HS-5 (cell line): ENCODE measurements around the gene SLC13A4.
"Not testable (repeated sequence)": the region's sequence is repeated elsewhere in the genome, so short reads cannot be mapped to it uniquely, and the experiment has no call there.

Experiments used
- DNase-seq: peaks from one replicate; pipeline ENCODE4 v3.0.0-alpha.2; 2012; ENCODE audit warnings: low read depth

The SLC13A4 gene

DNA sequence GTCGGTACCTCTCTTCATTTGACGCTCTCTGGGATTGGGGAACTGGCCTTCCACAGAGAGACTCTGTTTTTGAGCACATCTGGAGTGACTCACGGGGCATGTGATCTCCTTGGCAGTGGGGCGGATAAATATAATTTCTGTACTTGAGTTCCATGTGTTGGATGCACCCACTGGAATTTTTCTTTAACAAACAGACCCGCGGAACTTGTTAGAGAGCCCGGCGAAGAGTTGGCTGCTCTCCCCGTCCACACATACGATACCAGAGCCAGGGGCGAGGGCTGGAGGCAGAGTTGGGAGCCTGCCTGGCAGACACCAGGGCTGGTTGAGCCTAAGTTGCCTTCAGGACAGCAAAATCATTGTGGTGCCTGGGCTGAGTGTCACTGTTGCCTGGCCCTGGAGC lies 20.8 kb upstream of the SLC13A4 start, which contains the start of gene FAM180A:
TSS of gene FAM180A (minus strand) at position 44 of the 400 bp plus-strand sequence. CDS start 233 bp downstream, outside the sequence.
- DNase-seq, result peak; percentile 74

- no peak for DNase-seq
Observed at GRCh38 chr7:135747366-135747765, 19.4 kb upstream of the SLC13A4 start.

GRCh38 chr7:135745703-135746312 lies 17.8 kb upstream of the SLC13A4 start:
- peak; percentile 88 for DNase-seq

DNA sequence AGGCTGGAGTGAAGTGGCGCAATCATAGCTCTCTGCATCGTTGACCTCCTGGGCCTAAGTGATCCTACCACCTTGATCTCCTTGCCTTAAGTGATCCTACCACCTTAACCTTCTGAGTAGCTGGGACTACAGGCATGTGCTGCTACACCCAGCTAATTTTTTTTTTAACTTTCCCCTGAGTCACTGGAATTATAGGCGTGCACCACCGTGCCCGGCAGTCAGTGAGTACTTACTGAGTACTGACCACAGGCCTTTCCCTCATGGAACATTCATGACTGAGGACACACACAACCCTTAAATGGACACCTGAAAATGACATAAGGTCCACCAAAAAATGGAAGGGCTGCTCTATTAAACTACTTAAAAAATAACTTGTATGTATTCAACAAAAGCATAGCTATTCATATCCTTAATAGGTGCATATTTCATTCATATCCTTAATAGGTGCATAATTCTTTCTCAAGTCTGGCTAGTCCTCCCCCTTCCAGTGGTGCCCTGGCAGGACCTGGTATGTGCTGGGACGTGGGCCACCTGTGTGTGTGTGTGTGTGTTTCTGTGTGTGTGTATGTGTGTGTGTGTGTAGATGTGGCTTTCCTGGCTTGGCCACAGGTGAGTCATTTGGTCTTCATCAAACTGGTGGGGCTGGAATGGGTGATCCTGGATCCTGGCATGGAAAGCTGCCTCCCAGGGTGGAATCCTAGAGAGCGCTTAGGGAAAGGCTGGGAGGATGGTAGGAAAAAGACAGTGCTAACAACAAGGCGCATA lies 17.1 kb upstream of the SLC13A4 start:
- peak; percentile 48 for DNase-seq

GRCh38 chr7:135743907-135744731 lies 16.1 kb upstream of the SLC13A4 start:
- DNase-seq, result no peak

DNA sequence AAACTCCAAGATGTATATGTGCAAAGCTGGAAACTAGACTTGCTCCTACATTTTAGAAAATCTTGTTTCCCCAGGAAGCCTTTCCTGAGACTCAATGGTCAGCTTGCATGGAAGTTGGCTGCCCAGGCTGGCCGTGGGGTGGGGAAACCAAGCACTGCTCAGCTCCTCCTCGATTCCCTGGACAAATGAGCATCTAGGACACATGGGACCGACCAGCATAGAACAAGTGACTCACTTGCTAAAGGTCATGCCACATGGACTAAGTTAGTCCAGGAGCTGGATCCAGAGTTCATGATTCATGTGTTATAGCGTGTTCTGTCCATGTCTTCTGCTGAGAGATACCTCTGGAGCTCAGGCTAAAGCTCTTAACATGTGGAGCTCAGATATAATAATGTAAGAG lies 14.4 kb upstream of the SLC13A4 start:
- no peak for DNase-seq

DNA sequence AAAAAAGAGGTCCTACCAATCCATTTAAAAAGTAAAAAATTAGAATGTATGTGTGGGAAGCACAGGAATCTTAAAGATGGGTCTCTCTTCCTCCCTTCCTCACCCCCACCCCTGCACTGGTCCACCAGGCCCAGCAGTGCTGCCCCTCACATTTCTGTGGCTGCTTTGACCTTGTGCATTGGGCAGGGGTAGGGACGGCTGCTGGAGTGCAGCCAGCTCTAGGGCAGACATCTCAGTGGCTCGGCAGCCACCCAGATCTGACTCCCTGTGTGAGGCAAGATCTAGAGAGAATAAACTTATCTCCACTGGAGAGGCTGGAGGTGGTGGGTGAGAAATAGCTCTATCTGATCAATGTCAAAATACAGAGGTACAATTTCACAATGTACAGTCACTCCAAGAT lies 13.9 kb upstream of the SLC13A4 start:
- no peak for DNase-seq

DNA sequence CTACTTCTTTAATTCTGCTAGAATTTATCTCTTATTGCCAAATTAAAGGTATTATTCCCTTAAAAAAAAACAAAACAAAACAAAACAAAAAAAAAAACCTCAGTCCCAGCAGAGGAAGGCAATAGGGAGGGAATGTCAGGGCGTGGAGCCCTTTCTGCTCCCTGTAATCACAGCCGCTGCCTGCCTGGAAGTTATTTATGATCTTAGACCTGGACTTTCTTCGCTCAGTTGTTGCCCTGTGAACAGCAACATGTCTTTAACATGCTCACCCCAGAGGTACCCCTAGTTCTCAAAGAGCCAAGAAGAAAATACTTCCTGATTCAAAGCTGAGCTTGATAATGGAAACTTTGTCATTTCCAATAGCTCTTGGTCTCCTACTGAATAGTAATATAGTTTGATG lies 12.9 kb upstream of the SLC13A4 start:
- no peak for DNase-seq

GRCh38 chr7:135737306-135737647 lies 9.3 kb upstream of the SLC13A4 start:
- not testable (repeated sequence) for DNase-seq

GRCh38 chr7:135736586-135737305 lies 8.8 kb upstream of the SLC13A4 start:
- no peak for DNase-seq

- DNase-seq, result no peak
Observed at GRCh38 chr7:135734343-135734689, 6.3 kb upstream of the SLC13A4 start.

- DNase-seq, result no peak
Observed at GRCh38 chr7:135733603-135734342, 5.8 kb upstream of the SLC13A4 start.

- no peak for DNase-seq
Observed at GRCh38 chr7:135731131-135731530, 3.1 kb upstream of the SLC13A4 start.

DNA sequence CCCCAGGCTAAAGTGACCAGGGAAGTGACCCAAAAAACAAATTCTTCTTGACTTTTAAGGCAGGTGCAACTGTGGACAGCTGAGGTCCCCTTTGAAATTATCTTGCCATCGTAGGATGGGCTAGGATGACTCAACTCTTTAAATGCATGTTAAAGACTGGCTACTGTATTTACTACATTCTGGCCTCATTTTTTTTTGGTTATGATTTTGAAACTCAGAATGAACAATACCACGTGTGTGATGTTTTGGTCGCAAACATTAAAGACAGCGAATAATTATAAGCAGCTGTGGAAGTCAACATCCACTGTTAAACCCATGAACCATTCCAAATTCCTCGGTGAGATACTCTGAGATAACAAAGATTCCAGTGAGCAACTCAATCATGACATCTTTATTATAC lies 1.2 kb upstream of the SLC13A4 start:
- peak; percentile 15 for DNase-seq

DNA sequence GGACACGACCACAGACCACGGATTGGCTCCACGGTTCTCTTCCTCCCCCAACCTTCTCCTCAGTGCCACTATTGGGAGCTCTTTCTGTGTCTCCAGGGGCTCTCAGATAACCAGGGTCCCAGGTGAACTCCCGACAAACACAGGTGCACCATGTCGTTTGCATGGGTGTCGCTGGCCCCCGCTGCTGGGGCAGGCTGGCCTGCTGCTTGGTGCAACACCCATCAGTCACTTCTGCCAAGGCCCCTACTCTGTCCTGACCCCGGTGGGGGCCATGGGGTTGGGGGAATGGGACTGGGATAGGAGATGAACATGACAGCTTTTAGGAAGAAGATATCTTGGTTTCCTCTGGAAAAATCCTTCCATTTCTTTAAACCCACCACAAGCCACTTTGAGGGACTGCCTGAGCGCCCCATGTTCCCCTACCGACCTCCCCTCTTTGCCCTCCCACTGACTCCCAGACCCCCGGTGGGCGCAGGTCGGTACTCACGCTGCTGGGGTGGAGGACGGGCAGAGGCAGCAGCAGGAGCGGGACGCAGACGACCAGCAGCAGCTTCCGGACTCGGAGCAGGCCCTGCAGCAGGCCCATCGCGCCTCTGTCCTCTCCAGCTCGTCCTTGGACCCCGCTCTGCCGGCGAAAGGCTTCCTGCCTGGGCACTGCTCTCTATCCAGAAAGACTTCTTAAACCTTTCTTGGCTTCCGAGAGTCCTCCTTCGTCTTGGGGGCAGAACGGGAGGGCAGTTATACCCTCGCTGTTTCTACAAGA lies 894 bp downstream of the SLC13A4 start:
- DNase-seq, result no peak

GRCh38 chr7:135726276-135726788 lies 1.7 kb downstream of the SLC13A4 start:
- DNase-seq, result no peak

DNA sequence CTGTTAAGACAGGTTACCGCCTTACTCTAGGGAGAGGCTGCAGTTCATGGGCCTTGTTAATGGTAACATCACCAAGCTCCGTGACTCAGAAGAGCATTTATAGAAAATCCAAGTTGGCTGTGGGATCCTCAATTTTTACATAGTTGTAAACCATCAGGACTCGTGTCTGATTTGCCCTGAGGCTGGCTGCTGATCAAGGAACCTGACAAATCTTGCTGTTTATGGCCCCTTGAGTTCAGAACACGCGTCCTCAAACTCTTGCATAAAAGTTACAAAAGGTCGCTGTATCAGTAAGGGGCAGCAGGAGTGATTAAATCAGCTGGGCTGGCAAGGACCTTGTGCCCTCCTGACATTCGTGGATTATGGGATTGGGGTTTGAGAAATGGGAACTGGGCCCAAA lies 4.6 kb downstream of the SLC13A4 start:
- no peak for DNase-seq

DNA sequence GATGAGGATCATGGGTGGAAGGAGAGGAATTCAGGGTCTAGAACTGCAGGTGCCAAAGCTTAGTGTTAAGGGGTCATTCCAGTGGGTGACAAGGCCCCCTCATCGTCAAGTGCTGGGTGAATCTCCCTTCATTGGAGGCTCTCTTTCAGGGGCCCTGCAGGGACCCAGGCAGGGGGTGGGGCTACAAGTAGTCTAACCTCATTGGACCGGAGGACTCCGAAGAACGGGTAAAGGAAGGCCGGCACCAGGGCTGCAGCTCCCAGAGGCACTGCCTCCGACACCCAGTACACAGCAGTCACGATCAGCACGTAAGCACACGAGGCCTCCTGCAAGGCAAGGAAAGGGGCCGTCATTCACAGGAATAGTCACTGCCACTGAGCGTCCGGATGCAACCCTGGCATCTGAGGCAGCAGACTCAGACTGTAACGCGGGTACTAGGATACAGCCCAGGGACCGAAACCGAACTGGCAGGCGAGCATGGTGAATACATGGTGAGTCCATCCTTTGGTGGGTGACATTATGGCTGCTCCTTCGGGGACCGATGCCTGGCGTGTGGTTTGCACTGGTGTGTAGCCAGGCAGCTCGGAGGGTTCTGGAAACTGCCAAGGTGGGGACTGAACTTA lies 6.7 kb downstream of the SLC13A4 start:
- no peak for DNase-seq

DNA sequence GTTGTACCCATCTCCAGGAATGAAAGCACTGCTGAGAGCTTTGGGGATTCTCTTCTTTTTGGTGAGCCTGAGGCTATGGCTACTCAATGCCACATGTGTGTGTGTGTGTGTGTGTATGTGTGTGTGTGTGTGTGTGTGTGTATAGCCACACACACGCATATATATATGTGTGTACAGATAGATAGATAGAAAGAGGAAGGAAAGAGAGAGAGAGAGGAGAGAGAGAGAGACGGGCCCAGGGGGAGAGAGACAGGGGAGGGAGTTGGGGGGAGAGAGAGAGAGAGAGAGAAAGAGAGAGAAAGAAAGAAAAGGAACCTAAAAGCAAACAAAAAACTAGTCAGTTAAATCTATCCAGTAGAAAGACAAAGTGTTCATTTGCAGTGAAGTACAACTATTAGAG lies 8.3 kb downstream of the SLC13A4 start:
- no peak for DNase-seq

GRCh38 chr7:135718794-135719437 lies 9.1 kb downstream of the SLC13A4 start:
- DNase-seq, result no peak
